Right renal cortex interstitium (tissue), 3 donors: ENCODE measurements around the gene CLEC2D. TPM values are rescaled to one million over a fixed set of nuclear protein-coding genes. Genes with fewer than 3 reads are reported as not detected.
A peak's percentile ranks its signal among the peaks of the same experiment; 100 is the strongest.
"Not testable (repeated sequence)": the region's sequence is repeated elsewhere in the genome, so short reads cannot be mapped to it uniquely, and the experiment has no call there.

ENCODE experiments used
- DNase-seq, 3 donors: peaks; one replicate each; pipeline ENCODE4 v3.0.0-alpha.2; 2013; ENCODE audit warnings: low read depth in 3 of 3, low spot score in 2 of 3
- polyA plus RNA-seq, 3 donors: library from polyadenylated mRNA; unstranded; fragments of 120-200 nt; gene quantifications; one replicate each; pipeline ENCODE4 v1.2.1, GENCODE V29; 2013; ENCODE audit not compliant: insufficient read length in 3 of 3

Gene CLEC2D, protein sequence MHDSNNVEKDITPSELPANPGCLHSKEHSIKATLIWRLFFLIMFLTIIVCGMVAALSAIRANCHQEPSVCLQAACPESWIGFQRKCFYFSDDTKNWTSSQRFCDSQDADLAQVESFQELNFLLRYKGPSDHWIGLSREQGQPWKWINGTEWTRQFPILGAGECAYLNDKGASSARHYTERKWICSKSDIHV
- polyA plus RNA-seq, result 10 to 100 TPM in 2 of 3 donors, 1 to 10 TPM in 1; 9.9 to 14.3 (median 11.8) TPM

DNA sequence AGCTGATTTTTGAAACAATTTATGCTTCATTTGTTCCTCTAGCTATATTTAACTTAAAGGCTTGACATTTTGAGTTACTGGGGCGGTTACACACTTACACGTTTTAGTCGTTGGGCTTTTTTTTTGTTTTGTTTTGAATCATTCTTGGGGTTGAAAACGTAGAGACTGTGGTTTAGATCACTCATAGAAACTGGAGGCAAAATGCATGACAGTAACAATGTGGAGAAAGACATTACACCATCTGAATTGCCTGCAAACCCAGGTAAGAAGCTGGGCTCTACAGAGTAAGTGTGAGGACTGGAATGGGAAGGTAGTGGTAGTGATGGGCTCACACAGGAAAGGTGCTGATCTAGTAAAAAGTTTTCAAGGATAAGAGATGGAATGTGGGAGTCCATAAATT is at the start of gene CLEC2D:
TSS of gene CLEC2D (plus strand) at position 180 of the 400 bp plus-strand sequence. CDS start at position 202, 22 bp downstream.
- no peak for DNase-seq

DNA sequence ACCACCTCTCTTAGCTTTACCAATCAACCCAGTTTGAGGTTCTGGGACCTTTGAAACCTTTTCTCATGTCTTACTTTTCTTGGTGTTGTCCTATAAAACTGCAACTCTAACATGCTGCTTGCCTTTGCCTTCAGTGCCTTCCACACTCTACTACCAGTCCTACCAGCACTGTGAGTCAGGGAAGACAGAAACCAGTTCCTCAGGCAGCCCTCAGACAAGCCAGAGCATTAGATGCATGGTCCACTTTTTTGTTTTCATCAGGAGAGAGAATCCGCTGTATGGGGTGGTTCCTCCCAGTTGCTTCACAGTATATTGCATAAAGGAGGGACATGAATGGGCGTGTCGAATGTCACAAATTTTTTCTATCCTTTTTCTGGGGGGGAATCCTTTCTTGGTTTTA is 44.5 kb upstream of the CLEC2D start:
- no peak for DNase-seq

DNA sequence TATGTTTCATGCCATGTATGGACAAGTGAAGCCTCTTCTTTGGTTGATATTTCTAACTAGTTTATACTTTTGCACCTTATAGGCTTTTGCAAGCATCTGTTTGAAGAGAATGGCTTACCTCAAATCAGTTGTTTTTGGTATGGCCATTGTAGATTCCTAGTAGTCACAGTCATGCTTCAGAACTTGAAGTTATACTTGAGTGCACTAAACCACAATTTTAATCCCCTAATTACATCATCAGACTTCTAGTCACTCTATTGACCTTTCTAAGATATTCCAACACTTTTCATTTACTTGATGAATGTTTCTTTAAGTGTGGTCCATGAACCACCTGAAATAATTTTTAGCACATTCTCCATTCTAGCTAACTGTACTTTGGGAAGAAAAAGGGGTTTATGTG is 43.2 kb upstream of the CLEC2D start:
- no peak for DNase-seq

DNA sequence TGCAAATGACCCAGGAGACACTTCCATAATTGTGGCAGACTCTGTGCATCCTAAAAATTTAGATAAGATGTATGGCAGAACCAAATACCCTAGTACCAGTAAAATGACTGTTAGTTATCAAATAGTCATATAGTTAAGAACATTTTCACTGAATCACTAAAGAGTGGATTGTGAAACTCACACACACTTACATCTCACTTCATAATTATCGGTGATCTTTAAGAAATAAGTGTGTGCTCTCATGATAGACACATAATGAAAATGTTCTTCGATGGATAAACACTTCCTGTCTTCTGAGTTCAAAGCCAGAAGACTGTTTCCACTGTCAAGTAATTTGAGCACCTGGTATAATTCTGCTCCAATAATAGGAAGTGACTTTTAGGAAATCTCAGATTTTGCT is 42.7 kb upstream of the CLEC2D start:
- DNase-seq, result no peak

DNA sequence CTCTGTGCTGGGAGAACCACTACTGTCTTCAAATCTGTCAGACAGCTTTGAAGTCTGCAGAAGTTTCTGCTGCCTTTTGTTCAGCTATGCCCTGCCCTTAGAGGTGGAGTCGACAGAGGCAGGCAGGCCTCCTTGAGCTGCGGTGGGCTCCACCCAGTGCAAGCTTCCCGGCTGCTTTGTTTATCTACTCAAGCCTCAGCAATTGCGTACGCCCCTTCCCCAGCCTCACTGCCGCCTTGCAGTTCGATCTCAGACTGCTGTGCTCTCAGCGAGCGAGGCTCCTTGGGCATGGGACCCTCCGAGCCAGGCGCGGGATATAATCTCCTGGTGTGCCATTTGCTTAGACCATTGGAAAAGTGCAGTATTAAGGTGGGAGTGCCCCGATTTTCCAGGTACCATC is 36.7 kb upstream of the CLEC2D start:
- DNase-seq, result no peak

DNA sequence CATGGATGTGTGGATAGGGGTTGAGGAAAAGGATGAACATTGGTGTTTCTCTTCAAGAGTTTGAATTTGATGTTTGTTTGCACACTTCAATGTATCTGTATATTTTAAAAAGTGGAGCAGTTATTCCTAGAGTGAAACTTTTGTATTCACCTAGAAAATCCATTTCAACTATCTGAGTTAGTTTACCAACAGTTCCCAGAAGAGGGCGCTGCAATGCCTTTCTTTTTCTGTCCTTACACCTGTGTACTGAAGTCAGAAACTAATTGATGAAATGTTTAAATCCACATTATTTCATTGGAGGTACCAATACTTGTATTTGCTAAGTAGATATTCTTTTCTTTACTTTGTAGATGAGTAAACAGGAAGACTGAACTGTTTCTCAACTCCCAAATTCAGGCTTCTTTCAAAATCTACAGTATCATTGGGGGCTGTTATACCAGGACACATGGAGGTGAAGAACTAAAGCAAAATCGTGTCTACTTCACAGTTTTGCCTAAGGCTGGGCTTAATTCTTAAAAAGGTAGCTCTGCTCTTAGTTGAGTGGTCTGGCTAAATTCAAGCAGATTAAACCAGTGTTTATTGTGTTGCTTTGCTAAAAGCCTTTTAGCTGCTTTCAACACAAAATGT is 35.2 kb upstream of the CLEC2D start:
- no peak for DNase-seq

DNA sequence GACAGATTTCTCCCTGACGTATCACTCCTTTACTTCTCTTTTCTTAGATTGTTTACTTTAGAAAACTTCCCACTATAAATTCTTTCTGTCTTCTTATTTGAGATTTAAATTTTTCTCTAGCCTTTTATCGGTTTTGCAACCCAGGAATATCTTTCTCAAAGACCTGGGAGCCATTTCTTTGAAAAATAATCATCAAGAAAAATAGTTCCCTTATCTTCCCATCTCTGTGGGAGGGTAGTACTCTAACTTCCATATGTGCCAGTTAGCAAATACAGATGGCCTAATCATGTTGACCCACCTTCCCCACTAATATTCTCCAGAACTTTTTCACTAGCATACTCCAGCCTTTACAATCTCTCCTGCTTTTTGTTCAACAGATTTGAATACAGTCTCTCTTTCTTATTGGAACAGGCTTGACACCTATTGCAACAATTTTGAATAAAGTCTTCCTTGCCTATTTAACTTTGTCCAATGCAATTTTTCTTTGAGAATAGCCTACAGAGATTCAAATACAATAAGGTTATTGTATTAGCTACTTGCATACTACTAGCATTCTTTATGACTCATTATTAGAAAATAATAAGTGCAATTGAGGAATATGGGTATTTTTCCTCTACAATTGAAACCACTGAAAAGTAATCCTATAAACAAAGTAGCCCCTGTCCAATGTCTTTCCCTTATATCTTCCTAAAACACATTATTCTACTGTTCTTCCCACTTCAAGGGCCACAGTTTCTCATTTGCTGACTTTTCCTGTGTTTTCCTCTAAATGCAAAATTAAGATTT is 34.4 kb upstream of the CLEC2D start:
- DNase-seq, result no peak

DNA sequence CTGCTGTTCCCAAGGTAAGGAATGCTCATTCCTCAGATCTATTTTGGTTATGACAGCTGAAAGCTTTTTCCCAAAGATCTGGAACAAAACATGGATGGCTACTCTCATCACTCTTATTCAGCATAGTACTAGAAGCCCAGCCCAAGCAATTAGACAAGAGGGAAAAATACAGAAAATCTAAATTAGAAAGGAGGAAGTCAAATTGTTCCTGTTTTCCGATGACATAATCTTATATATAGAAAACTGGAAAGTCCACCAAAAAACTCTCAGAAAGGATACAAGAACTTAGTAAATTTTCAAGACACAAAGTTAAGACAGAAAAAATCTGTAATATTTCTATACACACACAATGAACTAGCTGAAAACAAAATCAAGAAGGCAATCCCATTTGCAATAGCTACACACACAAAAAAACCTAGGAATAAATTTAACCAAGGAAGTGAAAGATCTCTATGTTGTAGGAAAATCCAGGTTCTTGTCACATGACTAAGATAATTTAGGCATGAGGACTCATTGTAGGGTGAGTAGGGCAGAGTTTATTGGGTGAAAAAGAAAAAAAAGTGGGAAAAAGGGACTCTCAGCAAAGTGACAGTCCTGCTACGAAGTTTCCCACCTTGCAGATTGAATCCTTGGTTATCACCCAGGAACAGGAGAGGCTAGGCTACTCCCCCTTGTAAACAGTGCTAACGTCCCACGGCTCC is 33.2 kb upstream of the CLEC2D start:
- DNase-seq, result no peak

DNA sequence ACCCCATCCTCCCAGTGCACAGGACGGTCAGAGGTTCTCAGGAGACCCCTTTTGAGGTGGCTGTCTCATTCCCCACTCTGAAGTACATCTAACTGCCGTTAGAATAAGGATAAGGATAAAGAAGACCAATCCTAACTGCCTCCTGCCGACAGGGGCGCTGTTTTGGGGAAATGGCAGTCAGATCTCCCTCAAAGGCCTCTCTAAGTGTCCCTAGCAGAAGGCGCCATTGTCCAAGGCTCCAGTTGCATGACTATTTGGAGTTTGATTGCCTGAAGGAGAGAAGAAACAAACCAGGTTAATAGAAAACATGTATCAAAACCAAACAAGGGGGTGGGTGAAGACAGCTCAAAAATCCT is 32.7 kb upstream of the CLEC2D start:
- DNase-seq, result no peak

DNA sequence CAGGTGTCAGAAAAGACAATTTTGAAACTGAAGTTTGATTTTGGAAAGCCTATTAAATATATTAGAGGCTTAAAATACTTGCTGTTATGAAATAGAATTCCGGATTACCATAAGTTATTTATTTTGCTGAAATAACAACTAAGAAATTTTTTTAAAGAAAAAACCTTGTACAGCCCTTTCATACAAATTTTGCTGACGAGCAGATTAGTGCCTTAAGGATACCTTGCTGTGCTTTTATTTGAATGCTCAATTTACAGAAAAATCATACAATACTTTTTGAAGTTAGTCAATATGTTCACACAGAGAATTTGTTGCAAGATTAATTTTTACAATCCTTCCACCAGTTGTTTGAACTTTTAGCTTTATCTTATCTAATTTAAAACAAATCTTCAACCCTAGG is 29.5 kb upstream of the CLEC2D start:
- DNase-seq, result no peak

DNA sequence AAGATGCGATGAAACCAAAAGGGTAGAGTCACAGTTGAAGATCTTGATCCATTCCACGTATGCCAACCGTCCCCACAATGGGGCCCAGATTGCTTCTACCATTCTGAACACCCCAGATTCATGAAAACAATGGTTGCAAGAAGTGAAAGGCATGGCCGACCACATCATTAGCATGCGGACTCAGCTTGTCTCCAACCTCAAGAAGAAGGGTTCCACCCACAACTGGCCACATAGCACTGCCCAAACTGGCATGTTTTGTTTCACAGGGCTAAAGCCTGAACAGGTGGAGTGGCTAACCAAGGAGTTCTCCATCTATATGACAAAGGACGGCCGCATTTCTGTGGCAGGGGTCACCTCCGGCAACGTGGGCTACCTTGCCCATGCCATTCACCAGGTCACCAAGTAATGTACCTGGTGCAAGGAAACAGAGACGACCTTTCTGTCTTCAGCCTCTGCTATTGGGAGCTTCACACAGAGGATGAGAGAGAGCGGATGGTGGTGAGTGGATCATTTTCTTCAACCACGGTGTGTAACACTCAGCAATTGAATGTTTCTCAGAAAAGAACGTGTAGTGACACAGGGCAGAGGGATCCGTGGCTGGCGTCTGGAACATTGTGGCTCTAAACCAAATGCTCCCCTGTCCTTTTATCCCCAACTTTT is 26.8 kb upstream of the CLEC2D start:
- no peak for DNase-seq

DNA sequence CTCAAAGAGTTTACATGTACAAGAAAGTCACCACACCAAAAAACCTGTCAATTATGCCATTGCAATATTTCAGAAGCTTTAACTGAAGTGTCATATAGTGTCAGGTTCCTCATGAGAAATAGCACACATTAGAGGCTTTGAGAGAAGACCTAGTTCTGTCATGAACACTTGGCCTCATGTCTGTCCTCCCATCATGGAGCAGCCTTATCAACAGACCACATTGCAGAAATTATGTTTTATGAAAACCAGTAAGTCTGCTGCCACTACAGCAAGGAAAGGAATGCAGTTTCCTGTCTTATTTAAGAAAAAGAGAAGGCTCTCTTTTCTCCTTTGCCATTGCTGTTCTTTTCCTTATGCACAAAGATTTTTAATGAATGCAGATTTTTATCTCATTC is 26.2 kb upstream of the CLEC2D start:
- DNase-seq, result no peak

DNA sequence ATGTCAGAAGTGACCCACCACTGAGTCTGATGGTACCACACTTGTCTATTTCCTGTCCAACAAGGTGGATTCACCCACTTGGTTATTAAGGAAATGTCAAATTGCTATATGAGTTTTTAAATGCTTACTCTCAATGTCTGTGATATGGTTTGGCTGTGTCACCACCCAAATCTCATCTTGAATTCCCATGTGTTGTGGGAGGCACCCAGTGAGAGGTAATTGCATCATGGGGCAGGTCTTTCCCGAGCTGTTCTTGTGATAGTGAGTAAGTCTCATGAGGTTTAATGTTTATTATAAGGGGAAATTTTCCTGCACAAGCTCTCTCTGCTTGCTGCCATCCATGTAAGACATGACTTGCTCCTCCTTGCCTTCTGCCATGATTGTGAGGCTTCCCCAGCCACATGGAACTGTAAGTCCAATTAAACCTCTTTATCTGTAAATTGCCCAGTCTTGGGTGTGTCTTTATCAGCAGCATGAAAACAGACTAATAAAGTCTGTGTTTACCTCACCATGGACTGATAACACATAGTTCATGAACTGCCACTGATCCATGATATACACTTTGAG is 24.4 kb upstream of the CLEC2D start:
- not testable (repeated sequence) for DNase-seq

DNA sequence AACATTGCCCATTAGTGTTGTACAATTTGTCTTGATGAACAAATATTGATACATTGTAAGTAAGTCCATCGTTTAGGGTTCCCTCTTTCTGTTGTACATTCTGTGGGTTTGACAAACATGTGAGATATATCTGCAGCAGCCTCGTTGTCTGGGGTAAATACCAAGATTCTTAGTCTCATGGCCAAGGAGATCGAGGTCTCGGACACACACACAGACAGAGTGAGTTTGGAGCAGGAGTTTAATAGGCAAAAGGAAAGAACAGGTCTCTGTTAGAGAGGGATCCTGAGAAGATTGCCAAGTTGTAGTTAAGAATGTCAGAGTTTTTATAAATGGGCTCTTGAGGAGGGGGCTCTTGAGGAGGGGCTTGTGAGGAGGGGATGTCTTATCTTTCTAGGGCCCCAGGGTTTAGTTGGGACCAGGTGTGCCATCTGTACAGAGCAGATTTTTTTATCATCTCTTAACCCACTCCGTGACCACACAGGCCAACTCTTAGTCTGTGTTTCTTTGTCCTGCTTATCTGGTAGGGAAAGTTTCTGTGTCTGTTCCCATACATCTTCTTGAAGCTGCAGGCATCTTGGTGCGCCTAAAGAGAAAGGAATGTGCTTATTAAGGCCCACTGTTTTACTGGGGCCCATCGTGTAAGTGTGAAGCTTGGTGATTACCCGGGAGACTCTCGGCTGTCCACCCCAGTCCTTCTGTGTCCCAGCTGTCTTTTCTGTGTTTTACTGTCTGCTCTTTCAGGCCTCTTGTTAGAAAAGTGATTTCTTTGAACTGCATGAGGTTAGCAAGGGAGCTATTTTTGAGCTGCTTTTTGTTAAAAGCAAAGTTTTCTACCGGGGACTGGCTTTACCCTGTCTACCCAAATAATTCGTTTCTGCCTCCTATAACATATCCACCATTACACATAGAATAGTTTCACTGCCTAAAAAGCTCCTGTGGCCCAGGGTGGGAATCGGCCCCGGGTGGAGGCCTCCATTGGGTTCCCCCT is 22.4 kb upstream of the CLEC2D start:
- DNase-seq, result peak in 1 of 3 donors; percentile 36

DNA sequence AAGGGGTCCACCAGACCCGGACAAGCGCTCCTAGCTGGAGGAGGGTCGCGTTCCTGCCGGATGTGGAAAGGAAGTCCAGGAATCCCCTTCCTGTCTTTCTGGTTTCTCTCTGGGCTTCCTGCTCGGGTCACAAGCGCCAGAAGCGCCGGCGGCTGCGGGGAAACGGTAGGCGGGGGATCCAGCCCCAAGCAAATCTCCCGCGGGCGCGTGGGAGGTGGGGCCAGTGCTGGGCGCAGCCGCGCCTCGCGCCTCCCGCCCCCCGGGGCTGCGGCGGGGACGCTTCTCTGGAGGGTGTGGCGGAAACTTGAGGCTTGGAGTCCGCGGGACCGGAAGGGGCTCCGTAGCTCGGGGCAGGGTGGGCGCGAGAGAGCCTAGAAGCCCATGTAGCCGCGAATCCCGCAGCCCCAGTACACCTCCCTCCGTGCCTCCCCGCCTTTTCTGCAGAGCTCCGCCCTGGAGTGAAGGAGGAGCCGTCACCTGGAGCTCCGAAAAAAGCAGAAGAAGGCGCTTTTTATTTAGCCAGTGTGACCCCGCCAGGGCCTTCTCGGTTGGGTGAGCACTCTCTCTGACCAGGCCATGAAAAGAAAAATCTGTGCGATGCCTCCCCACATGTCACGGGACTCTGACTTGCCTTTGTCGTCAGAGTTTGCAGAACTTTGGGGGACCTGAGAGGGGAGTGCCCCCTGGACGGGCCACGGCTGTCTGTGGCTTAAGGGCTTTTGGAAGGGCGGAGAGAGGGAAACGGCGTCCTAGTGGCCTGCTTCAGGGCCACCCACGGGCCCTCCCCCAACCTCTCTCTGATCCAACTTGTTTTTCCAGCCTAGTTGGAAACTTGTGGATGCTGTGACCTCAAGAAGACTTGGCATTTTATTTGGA is 21.4 kb upstream of the CLEC2D start:
- peak; percentile 56 to 76 (median 68) for DNase-seq

DNA sequence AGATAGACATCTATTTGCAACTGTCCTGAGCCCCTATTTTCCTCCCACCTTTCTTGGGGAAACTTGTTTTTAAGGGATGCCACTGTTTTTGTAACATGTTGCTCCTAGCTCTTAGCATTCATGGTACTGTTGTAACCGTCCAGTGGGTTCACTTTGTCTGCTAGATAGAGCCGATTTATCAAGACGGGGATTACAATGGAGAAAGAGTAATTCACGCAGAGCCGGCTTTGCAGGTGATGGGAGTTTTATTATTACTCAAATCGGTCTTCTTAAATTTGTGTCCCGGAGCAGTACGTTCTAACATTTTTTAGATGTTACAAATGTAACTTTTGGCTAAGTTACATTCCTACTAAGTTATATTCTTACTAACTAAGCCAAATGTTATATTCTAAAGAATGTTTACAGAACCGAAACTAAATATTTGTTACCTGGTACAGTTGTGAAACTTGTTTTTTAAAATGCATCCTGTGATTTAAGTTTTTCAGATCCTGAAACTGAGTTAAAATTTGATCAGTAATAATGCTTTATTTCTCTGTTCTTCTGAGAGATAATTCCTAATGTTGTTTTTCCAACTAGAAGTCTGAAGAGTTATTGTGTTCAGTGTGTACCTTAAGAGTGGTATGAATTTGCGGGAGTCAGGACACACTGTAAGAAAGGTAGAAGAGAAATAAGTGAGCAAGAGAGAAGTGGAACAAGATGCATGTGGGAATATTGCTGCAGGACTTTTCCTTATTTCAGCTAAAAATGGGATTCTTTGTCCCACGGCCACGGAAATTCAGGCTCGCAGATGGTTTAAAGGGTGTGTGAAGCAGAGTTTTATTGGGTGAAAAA is 20.6 kb upstream of the CLEC2D start:
- peak in 1 of 3 donors; percentile 25 for DNase-seq

DNA sequence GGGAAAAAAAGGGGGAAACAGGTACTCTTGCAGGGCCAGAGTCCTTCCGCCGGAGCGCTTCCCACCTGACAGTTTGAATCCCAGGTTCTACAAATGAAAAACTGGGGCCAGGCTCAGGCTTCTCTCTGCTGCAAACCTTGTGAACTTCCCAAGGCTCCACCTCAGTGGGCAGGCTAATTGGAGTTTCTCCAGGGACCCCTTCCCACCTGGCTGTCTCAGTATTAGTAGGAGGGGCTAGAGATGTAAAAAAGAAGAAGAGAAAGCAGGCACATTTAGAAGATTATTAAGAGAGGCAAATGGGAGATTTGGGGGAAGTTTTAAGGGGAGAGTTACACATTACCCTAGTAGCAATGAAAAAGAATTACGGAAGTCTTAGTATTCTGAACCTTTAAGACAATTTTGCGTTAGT is 20.0 kb upstream of the CLEC2D start:
- no peak for DNase-seq
